Gastroesophageal sphincter (tissue), 3 donors: Measurements from ENCODE around the gene GNG2.

ENCODE experiments used
- CTCF ChIP-seq, 4 experiments: fragments of 200-600 bp in 2 of 4; fragments of 450-650 bp in 2 of 4; sonication (generic) in 1 of 4; IDR thresholded peaks; one replicate each; pipeline ENCODE4 v1.5.1; 2017 to 2019; ENCODE audit warnings: antibody characterized with exemption in 4 of 4, mild to moderate bottlenecking in 2 of 4, moderate library complexity in 2 of 4
- EP300 ChIP-seq: sonication (generic); formaldehyde crosslinking; IDR thresholded peaks from one replicate; pipeline ENCODE4 v1.6.1; 2017; ENCODE audit warnings: antibody characterized with exemption, mild to moderate bottlenecking

DNA sequence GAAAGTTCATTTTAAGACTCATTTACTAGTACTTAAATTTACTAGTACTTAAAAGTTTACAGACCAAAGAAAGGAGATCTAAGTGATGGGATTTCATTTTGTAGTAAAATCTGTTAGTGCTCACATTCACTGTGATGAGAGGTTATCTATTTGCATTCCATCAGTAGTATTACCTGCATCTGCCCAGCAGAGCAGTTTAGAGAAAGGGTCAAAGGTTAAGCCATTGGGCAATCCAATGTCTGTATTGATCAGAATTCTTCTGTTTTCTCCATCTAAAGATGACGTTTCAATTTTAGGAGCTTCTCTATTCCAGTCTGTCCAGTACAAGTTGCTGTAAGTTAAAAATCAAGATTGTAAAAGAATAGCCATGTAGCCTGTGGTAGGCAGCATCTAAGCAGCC is 147.2 kb downstream of the GNG2 start:
- TF ChIP-seq CTCF (IDR thresholded peaks at IDR 0.05), result no peak
- no peak for TF ChIP-seq EP300
